K562 (cell line): ENCODE results near the gene GASK1A. TPM values are rescaled to one million over a fixed set of nuclear protein-coding genes. Genes with fewer than 3 reads are reported as not detected.

ENCODE experiments used
- ATAC-seq: fragments of 200-7000 bp; cut with Tn5 transposase; 3 replicates; pipeline ENCODE4 v1.9.1; 2020; ENCODE audit warnings: moderate library complexity
- BruUV-seq: library from RNA; stranded (reverse); fragments of 400-500 nt; replicated peaks from 2 replicates; lab custom pipeline; 2021; lab: Mats Ljungman, UMichigan
- CTCF ChIA-PET: fragments of 300-600 bp; formaldehyde crosslinking; extraction: SDS; loops from one replicate; lab custom pipeline; 2021; ENCODE audit warnings: low intra/inter-chr PET ratio; lab: Yijun Ruan, JAX
- POLR2A ChIA-PET: fragments of 300-600, 350-650 bp; sonication (Branson Sonifier 250); formaldehyde crosslinking; extraction: SDS; loops from one replicate; lab custom pipeline; 2021; ENCODE audit warnings: antibody characterized with exemption, inconsistent platforms; lab: Yijun Ruan, JAX
- DNase-seq, 4 experiments: peaks; one replicate each; pipeline versions ENCODE4 v3.0.0 to v3.0.0-alpha.2; 2011 to 2018; ENCODE audit warnings: low spot score in 3 of 4, mixed read lengths in 3 of 4; ENCODE audit errors: extremely low read depth in 1 of 4
- FAIRE-seq: peaks from 2 replicates; lab custom pipeline; 2011; peaks lifted over from hg19 to GRCh38; lab: Jason Lieb, UNC
- H2AFZ ChIP-seq: 2 replicates; pipeline ENCODE4 v1.6.0; 2011; ENCODE audit warnings: low read depth, low read length, control low read depth, inconsistent platforms
- H3K27ac ChIP-seq: fragments of 200-600 bp; 3 replicates; pipeline ENCODE4 v1.8.0; 2011; ENCODE audit warnings: low read depth, mild to moderate bottlenecking, control low read depth, inconsistent platforms, low read length, moderate library complexity, mixed read lengths; ENCODE audit errors: extremely low read depth
- H3K27me3 ChIP-seq, 2 experiments: fragments of 300-600 bp in 1 of 2; 2 replicates in 1 of 2; 3 replicates in 1 of 2; pipeline versions ENCODE4 v1.6.0 to v1.8.0; 2011; ENCODE audit warnings: inconsistent platforms in 2 of 2, low read length in 2 of 2, mild to moderate bottlenecking in 1 of 2, mixed read lengths in 1 of 2, moderate library complexity in 1 of 2; ENCODE audit not compliant: control insufficient read depth in 2 of 2, insufficient read depth in 2 of 2
- H3K36me3 ChIP-seq: fragments of 300-600 bp; 3 replicates; pipeline ENCODE4 v1.8.0; 2011; ENCODE audit warnings: mild to moderate bottlenecking, low read length, inconsistent platforms; ENCODE audit not compliant: control insufficient read depth, insufficient read depth
- H3K4me1 ChIP-seq, 2 experiments: fragments of 200-600 bp in 1 of 2; replicated peaks in 1 of 2; 2 replicates in 1 of 2; 3 replicates in 1 of 2; pipeline versions ENCODE4 v1.5.1 to v1.8.0; 2011; ENCODE audit warnings: inconsistent platforms in 2 of 2, low read length in 2 of 2, mild to moderate bottlenecking in 1 of 2, mixed read lengths in 1 of 2, moderate library complexity in 1 of 2; ENCODE audit not compliant: control insufficient read depth in 2 of 2, insufficient read depth in 2 of 2
- H3K4me2 ChIP-seq: 2 replicates; pipeline ENCODE4 v1.6.1; 2011; ENCODE audit warnings: low read length, control low read depth, inconsistent platforms, mixed read lengths; ENCODE audit not compliant: insufficient read depth
- H3K4me3 ChIP-seq: fragments of 200-600 bp; sonication (generic), shearing (Covaris generic); 2 replicates; pipeline ENCODE4 v1.5.1; 2016; ENCODE audit warnings: control low read depth, inconsistent platforms
- H3K79me2 ChIP-seq: fragments of 200-600 bp; 3 replicates; pipeline ENCODE4 v1.8.0; 2011; ENCODE audit warnings: low read length, inconsistent platforms; ENCODE audit not compliant: control insufficient read depth, insufficient read depth
- H3K9ac ChIP-seq, 2 experiments: 2 replicates each; pipeline versions ENCODE4 v1.6.0 to v1.6.1; 2011; ENCODE audit warnings: low read depth in 2 of 2, low read length in 2 of 2, control low read depth in 1 of 2, inconsistent platforms in 1 of 2, mild to moderate bottlenecking in 1 of 2, mixed read lengths in 1 of 2; ENCODE audit not compliant: insufficient read depth in 1 of 2
- H3K9me1 ChIP-seq: one replicate; pipeline ENCODE4 v1.6.0; 2011; ENCODE audit warnings: inconsistent platforms, mild to moderate bottlenecking, low read length, moderate library complexity; ENCODE audit not compliant: control insufficient read depth, insufficient read depth
- H3K9me3 ChIP-seq: replicated peaks from 2 replicates; pipeline ENCODE4 v1.5.1; 2011; ENCODE audit warnings: low read depth, low read length, inconsistent platforms; ENCODE audit not compliant: control insufficient read depth, insufficient read depth
- H4K20me1 ChIP-seq: replicated peaks from 2 replicates; pipeline ENCODE4 v1.6.1; 2011; ENCODE audit warnings: low read length, inconsistent platforms, mixed read lengths; ENCODE audit not compliant: control insufficient read depth, insufficient read depth
- ARID3B ChIP-seq: fragments of 250-450 bp; sonication (Bioruptor Pico); IDR thresholded peaks from 2 replicates; pipeline ENCODE4 v1.4.0; 2020; ENCODE audit warnings: borderline replicate concordance
- RNF2 ChIP-seq: sonication (generic); IDR thresholded peaks from 2 replicates; pipeline ENCODE4 v1.6.1; 2016
- TAL1 ChIP-seq: fragments of 450-650 bp; IDR thresholded peaks from 2 replicates; pipeline ENCODE4 v1.6.1; 2016; ENCODE audit warnings: mild to moderate bottlenecking
- THAP7 ChIP-seq: fragments of 250-450 bp; sonication (Bioruptor Pico); IDR thresholded peaks from 2 replicates; pipeline ENCODE4 v1.5.0; 2021
- YY1 ChIP-seq, 3 experiments: IDR thresholded peaks; 2 replicates each; pipeline ENCODE4 v1.6.1; 2011; ENCODE audit warnings: low read length in 2 of 3, mild to moderate bottlenecking in 2 of 3, moderate library complexity in 2 of 3, borderline replicate concordance in 1 of 3, control low read depth in 1 of 3, low read depth in 1 of 3; ENCODE audit not compliant: insufficient read depth in 3 of 3, insufficient replicate concordance in 2 of 3, control insufficient read depth in 1 of 3, insufficient read length in 1 of 3; ENCODE audit errors: extremely low read depth in 1 of 3
- ZFPM2 ChIP-seq: fragments of 250-450 bp; sonication (Bioruptor Pico); IDR thresholded peaks from 2 replicates; pipeline ENCODE4 v1.5.1; 2022; ENCODE audit warnings: mild to moderate bottlenecking
- ZNF232 ChIP-seq: sonication (generic); formaldehyde crosslinking; IDR thresholded peaks from 2 replicates; pipeline ENCODE4 v1.8.0; 2022; ENCODE audit warnings: mild to moderate bottlenecking, missing genetic modification reagents
- ZNF407 ChIP-seq: fragments of 450-650 bp; IDR thresholded peaks from 2 replicates; pipeline ENCODE4 v1.6.1; 2016; ENCODE audit warnings: low read depth
- WGBS: fragments of 100-300 bp; shearing (Covaris generic); methylation state at CpG from one replicate; pipeline ENCODE4 v1.1.6; 2016; ENCODE audit warnings: low coverage, mixed read lengths; ENCODE audit not compliant: insufficient coverage; ENCODE audit errors: missing lambda C conversion rate; 5-methylcytosine and 5-hydroxymethylcytosine counted together
- in situ Hi-C: fragments of 300-500 bp; cut with MboI; formaldehyde crosslinking; loops from 4 replicates; pipeline ENCODE4 v1.15.0; 2018; ENCODE audit warnings: inconsistent platforms, mixed read lengths
- intact Hi-C: fragments of 100-400 bp; cut with micrococcal nuclease; formaldehyde crosslinking; loops from 2 replicates; pipeline ENCODE4 v1.14.2; 2022
- polyA plus RNA-seq, 8 experiments: library from polyadenylated mRNA; depleted of rRNA in 4 of 8; stranded (reverse) in 5 of 8; unstranded in 3 of 8; fragments of >200 nt; fragmentation: Nextera tagmentation in 2 of 8; fragmentation: Illumina TruSeq in 1 of 8; extraction: Ambion mirVana in 2 of 8; extraction: Trizol in 1 of 8; gene quantifications; 2 replicates each; pipeline versions ENCODE4 v1.2.1 to v1.2.3, GENCODE V29; 2011 to 2014; ENCODE audit warnings: inconsistent platforms in 1 of 8, missing spikeins in 1 of 8
- total RNA-seq, 7 experiments: library from RNA; depleted of rRNA in 6 of 7; stranded (reverse); fragments of >200 nt in 6 of 7; fragmentation: Illumina TruSeq in 2 of 7; extraction: Trizol in 2 of 7; gene quantifications; 2 replicates each; pipeline versions ENCODE4 v1.2.1 to v1.2.3, GENCODE V29; 2011 to 2021; ENCODE audit warnings: low replicate concordance in 1 of 7
- TF ChIP-seq, protein P1 (sequence below), 2 experiments: IDR thresholded peaks; 2 replicates each; pipeline ENCODE4 v1.6.1; 2012; ENCODE audit warnings: improper control_type of control experiment in 2 of 2, low read depth in 2 of 2, low read length in 2 of 2, borderline replicate concordance in 1 of 2

The GASK1A gene
- total and polyA plus RNA-seq, 9 of the 15 experiments (the other 6 are each of a cell fraction or from before 2014, with no cell fraction given): 0.04 to 0.11 (median 0.05) TPM; not detected in 5

GRCh38 chr3:42999212-42999611 is 20.1 kb downstream of the GASK1A start:
- Histone ChIP-seq H4K20me1 (no peaks in the 10 kb centered on the region), H3K4me2 (no peak overlapping the region), H3K9me1 (no peaks in the 10 kb centered on the region), H3K9ac (no peak overlapping the region), H2AFZ (no peak overlapping the region), H3K4me3 (no peak overlapping the region), H3K79me2 (no peaks in the 10 kb centered on the region), H3K4me1 (no peaks in the 10 kb centered on the region), H3K27ac (no peak overlapping the region), H3K36me3 (no peaks in the 10 kb centered on the region), H3K9me3 (no peaks in the 10 kb centered on the region), H3K27me3 (peaks cover 30 to 55% of the 10 kb centered on the region in 2 experiments)
- in situ Hi-C loops: no loop called here
- BruUV-seq: no TSS peak
- intact Hi-C loops: no loop called here
- FAIRE-seq (no peak), ATAC-seq (no peak), DNase-seq (no peak)
- ChIA-PET POLR2A (interaction anchor here (2.8 kb wide), 1 partner anchor 8 kb away, joined by 11 read pairs; no protein-coding TSS in a partner anchor), CTCF (no interaction called here)
- 2% methylated on average over 3 of the region's 3 CpGs for WGBS
- TF ChIP-seq ZNF232 (CRISPR knock-in tag): no peak
- TF ChIP-seq ZFPM2 (CRISPR knock-in tag): no peak
- TF ChIP-seq YY1 (IDR thresholded peaks at IDR 0.05; ENCODE audit: borderline replicate concordance in 1 of 3, control insufficient read depth in 1 of 3, extremely low read depth in 1 of 3, insufficient read depth in 3 of 3, insufficient read length in 1 of 3, insufficient replicate concordance in 2 of 3, low read depth in 1 of 3, low read length in 2 of 3): no peak
- TF ChIP-seq ZNF407: no peak
- no peak for TF ChIP-seq ARID3B (CRISPR knock-in tag)
- no peak for TF ChIP-seq TAL1
- no peak for TF ChIP-seq RNF2
- TF ChIP-seq, protein P1, sequence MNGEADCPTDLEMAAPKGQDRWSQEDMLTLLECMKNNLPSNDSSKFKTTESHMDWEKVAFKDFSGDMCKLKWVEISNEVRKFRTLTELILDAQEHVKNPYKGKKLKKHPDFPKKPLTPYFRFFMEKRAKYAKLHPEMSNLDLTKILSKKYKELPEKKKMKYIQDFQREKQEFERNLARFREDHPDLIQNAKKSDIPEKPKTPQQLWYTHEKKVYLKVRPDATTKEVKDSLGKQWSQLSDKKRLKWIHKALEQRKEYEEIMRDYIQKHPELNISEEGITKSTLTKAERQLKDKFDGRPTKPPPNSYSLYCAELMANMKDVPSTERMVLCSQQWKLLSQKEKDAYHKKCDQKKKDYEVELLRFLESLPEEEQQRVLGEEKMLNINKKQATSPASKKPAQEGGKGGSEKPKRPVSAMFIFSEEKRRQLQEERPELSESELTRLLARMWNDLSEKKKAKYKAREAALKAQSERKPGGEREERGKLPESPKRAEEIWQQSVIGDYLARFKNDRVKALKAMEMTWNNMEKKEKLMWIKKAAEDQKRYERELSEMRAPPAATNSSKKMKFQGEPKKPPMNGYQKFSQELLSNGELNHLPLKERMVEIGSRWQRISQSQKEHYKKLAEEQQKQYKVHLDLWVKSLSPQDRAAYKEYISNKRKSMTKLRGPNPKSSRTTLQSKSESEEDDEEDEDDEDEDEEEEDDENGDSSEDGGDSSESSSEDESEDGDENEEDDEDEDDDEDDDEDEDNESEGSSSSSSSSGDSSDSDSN (IDR thresholded peaks at IDR 0.05; ENCODE audit: borderline replicate concordance in 1 of 2, low read depth in 2 of 2, low read length in 2 of 2): no peak
- no peak for TF ChIP-seq THAP7 (CRISPR knock-in tag)
